ENCODE results near the gene ACSBG1.
"Not testable (repeated sequence)": the region's sequence is repeated elsewhere in the genome, so short reads cannot be mapped to it uniquely, and the experiment has no call there.

ACSBG1 gene

DNA sequence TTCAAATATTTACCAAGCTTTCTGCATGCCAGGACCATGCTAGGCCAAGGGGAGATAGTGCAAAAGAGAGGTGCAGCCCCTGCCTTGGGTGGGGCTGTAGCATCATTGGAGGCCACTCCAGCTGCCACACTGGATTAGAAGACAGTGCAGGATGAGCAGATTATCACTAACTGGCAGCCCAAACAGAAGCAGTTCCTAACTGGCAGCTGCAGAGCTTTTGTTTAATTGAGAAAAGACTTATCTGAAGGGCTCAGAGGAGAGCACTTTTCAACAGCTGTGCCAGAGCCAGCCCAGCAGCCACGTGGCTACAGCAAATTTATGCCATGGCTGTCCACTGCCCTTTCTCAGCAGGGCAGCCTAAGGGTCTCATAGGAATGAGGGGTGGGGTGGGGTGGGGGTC lies 13.5 kb upstream of the ACSBG1 start:
- no peak for DNase-seq

DNA sequence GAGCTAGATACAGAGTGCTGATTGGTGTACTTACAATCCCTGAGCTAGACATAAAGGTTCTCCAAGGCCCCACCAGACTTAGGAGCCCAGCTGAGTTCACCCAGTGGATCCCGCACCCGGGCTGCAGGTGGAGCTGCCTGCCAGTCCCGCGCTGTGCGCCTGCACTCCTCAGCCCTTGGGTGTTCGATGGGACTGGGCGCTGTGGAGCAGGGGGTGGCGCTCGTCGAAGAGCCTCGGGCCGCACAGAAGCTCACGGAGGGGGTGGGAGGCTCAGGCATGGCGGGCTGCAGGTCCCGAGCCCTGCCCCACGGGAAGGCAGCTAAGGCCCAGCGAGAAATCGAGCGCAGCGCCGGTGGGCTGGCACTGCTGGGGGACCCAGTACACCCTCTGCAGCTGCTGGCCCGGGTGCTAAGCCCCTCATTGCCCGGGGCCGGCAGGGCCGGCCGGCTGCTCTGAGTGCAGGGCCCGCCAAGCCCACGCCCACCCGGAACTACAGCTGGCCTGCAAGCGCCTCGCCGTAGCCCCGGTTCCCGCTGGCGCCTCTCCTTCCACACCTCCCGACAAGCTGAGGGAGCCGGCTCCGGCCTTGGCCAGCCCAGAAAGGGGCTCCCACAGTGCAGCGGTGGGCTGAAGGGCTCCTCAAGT lies 11.7 kb upstream of the ACSBG1 start:
- not testable (repeated sequence) for DNase-seq

DNA sequence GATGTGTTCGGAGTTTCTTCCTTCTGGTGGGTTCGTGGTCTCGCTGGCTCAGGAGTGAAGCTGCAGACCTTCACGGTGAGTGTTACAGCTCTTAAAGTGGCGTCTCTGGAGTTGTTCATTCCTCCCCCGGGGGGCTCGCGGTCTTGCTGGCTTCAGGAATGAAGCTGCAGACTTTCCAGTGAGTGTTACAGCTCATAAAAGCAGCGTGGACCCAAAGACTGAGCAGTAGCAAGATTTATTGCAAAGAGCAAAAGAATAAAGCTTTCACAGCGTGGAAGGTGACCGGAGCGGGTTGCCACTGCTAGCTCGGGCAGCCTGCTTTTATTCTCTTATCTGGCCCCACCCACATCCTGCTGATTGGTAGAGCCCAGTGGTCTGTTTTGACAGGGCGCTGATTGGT lies 11.0 kb upstream of the ACSBG1 start:
- not testable (repeated sequence) for DNase-seq

DNA sequence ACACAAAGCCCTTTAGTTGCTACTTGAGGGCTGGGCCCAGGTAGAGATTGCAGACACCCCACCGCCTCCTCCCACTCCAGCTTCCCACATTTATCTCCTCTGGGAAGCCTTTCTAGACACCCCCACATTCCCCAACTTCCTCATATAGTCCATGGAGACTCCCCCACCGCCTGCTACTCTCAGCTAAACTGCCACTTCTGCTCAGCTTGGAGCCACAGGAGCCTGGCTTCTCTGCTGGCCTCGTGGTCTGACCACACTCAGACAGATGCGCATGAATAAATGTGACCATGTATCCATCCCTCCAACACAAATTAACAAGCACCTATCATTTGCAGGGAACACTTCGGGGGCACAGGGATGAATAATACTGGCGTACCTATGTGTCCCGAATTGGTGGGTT lies 10.5 kb upstream of the ACSBG1 start:
- DNase-seq = no peak

- DNase-seq = no peak
These were observed 9.7 kb upstream of the ACSBG1 start for GRCh38 chr15:78244101-78244500.

DNA sequence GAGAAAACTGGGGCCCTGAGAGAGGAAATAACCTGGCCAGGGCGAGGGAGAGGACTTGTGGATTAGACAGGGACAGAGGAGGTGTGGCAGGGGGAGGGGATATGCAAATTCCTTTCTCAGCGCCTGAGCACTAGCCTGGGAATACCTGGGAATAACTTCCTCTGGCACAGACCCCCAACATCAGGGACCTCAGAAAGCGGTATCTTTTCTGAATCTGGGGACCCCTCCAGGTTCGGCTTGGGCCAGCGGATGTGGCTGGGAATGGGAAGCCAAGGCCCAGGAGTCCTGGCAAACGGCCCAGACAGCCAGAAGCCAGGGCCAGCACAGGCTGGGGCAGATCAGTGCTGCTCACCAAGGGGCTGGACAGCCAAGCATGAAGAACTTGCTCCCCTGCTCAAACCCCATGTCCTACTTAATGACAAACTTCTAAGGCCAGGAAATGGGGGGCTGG lies 9.2 kb upstream of the ACSBG1 start:
- DNase-seq = no peak

DNA sequence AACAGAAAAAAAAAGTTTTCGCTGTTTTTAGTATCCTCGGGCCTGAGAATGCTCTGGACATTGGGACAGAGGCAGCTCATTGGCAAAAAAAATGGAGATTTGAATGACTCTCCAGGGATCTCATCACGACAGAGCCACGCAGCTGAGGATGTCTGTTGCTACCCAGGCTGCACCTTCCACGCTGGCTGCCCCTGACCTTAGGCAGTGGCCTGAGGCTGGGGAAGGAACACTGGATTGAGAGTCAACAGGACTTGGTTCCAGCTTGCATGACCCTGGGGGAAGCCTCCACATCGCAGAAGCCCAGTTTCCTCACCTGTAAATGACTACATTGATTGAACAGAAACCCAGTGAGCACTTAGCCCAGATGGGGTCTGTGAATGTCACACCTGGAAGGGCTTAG lies 8.7 kb upstream of the ACSBG1 start:
- DNase-seq = no peak

- DNase-seq = no peak
These were observed 7.8 kb upstream of the ACSBG1 start for GRCh38 chr15:78242128-78242527.

GRCh38 chr15:78241017-78241416 lies 6.7 kb upstream of the ACSBG1 start:
- DNase-seq = peak; percentile 79

DNA sequence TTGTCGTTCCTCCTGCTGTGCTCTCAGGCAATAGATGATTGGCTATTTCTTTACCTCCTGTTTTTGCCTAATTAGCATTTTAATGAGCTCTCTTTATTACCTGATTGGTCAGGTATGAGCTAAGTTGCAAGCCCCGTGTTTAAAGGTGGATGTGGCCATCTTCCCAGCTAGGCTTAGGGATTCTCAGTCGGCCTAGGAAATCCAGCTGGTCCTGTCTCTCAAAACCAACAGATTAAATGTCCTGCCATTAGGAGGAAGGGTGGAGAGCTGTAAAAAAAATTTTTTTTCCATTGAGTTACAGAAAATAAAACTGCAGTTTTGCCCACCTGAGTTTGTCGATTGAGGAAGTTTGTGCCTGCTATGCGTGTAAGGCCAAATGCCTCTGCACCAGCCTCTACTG lies 5.4 kb upstream of the ACSBG1 start:
- DNase-seq = no peak

DNA sequence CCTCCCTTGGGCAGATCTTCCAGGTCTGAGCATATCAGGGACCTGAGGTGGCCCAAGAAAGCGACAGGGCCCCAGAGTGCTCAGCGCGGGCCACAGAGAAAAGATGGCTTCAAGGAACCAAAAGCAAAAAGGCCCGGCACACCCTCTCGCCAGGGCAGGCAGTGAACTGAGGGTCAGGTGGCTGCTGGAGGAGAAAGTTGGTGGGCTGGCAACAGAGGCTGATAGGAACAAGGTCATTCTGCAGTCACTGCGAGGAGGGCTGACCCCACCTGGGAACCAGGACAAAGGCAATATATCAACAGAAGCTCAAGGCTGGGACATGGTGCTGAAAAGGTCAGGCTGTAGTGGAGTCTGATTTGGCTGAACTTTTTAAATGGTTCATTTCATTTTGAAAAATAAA lies 2.8 kb upstream of the ACSBG1 start:
- no peak for DNase-seq

DNA sequence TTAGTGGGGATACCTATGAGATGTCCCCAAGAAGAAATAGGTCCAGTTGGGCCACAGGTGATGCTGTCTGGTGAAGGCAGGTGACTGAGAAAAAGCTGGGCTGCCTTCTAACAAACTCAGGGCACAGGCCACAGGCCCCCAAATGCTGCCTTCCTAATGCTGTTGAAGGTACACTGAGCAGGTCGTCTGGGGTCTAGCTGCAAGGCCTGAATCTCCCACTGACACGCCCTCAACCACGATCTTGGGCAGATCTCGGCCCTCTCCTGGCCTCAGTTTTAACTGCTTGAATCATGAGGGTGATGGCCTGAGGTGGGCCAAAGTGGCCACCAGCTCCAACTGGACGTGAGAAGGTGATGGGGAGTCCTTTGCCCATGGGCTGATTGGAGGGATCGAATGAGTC lies 2.1 kb upstream of the ACSBG1 start:
- DNase-seq = no peak

GRCh38 chr15:78233496-78233895 lies 869 bp downstream of the ACSBG1 start:
- no peak for DNase-seq

- no peak for DNase-seq
These were observed 1.4 kb downstream of the ACSBG1 start for GRCh38 chr15:78232951-78233350.

- no peak for DNase-seq
These were observed 4.6 kb downstream of the ACSBG1 start for GRCh38 chr15:78229431-78230406.

GRCh38 chr15:78228356-78228996 lies 5.9 kb downstream of the ACSBG1 start:
- DNase-seq = no peak

DNA sequence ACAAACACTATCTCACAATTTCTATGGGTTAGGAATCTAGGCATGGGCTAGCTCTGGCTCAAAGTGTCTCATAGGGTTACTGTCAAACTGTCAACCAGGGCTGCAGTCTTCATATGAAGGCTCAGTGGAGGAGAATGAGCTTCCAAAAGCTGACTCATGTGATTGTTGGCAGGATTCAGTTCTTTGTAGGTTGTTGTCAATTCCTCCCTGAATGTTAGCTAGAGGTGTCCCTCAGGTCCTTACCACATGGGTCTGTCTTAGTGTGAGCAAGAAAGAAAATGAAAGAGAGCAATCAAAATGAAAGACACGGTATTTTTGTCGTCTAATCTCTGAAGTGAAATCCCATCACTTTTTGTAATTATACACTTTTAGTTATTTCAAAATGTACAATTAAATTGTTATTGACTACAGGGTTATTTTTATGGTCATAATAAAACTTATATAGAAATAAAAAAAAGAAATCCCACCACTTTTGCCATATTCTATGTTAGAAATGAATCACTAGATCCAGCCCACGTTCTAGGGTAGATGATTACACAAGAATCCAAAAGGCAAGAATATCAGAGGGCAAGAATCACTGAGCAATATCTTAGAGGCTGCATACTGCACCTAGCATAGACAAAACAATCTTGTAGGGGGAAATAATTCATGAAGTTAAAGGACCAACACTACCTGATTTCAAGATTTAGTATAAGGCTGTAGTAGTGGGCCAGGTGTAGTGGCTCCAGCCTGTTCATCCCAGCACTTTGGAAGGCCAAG lies 8.4 kb downstream of the ACSBG1 start:
- no peak for DNase-seq

GRCh38 chr15:78224023-78224411 lies 10.3 kb downstream of the ACSBG1 start:
- no peak for DNase-seq

- DNase-seq = peak; percentile 63
These were observed 10.9 kb downstream of the ACSBG1 start for GRCh38 chr15:78223396-78224022.

DNA sequence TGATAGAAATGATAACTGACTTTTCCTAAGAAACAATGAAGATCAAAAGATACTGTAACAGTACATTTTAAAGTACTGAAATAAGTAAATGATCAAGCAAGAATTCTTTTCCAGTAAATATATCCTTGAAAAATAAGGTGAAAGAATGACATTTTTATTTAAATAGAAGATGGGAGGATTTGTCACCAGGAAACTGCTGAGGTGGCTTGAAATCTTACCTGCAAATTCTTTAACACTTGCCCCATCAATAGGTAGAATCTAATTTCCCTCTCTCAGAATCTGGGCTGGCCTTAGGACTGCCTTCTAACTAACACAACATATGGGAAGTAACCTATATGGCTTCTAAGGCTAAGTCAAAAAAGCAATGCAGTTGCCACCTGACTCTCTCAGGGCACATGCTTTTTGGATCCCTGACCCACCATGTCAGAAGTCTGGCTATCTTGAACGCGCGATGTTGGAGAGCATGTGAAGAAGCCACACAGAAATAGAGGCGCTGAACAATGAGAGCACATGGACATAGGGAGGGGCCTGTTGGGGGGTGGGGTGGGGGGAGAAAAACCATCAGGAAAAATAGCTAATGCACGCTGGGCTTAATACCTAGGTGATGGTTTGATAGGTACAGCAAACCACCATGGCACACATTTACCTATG lies 11.5 kb downstream of the ACSBG1 start:
- DNase-seq = no peak

DNA sequence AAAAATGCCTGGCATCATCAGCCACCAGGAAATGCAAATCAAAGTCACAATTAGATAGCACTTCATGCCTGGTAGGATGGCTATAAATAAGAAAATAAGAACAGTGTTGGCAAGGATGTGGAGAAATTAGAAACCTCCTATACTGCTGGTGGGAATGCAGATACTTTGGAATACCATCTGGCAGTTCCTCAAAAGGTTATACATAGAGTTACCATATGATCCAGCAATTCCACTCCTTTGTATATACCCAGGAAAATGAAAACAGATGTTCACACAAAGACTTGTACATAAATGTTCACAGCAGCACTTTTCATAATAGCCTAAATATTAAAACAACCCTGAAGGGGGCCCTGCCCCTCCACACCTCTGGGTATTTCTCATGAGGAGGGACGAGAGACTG lies 13.7 kb downstream of the ACSBG1 start:
- peak; percentile 96 for DNase-seq

Data from NCI-H2171 treated with DMSO at 0.1 percent for 48 hours (cell line).